Glomerular visceral epithelial cell (primary cell): ENCODE data around the gene INHA.
A peak's percentile ranks its signal among the peaks of the same experiment; 100 is the strongest.

Source experiments
- DNase-seq: peaks from one replicate; pipeline ENCODE4 v3.0.0-alpha.2; 2016; ENCODE audit errors: extremely low spot score

The INHA gene

DNA sequence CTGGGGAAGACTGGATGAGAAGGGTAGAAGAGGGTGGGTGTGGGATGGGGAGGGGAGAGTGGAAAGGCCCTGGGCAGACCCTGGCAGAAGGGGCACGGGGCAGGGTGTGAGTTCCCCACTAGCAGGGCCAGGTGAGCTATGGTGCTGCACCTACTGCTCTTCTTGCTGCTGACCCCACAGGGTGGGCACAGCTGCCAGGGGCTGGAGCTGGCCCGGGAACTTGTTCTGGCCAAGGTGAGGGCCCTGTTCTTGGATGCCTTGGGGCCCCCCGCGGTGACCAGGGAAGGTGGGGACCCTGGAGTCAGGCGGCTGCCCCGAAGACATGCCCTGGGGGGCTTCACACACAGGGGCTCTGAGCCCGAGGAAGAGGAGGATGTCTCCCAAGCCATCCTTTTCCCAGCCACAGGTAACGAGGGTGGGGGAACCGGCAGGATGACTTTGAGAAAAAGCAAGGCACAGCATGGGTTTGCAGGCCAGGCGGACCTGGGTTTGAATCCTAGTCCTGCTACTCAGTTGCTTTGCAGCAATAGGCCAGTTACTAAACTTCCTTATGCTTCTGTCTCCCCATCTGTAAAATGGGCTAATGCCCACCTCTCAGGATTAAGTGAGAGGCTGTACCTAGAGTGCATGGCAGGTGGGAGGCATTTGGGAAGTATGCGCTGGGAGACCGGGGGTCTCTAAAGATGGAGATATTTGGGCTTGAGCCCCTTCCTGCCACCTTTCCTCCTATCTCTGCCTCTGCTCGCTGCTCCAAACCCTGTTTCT is at the start of gene INHA:
INHA (plus strand) TSS at position 74 of the 765 bp plus-strand sequence; CDS start at position 139, 65 bp downstream.
- DNase-seq, result no peak

DNA sequence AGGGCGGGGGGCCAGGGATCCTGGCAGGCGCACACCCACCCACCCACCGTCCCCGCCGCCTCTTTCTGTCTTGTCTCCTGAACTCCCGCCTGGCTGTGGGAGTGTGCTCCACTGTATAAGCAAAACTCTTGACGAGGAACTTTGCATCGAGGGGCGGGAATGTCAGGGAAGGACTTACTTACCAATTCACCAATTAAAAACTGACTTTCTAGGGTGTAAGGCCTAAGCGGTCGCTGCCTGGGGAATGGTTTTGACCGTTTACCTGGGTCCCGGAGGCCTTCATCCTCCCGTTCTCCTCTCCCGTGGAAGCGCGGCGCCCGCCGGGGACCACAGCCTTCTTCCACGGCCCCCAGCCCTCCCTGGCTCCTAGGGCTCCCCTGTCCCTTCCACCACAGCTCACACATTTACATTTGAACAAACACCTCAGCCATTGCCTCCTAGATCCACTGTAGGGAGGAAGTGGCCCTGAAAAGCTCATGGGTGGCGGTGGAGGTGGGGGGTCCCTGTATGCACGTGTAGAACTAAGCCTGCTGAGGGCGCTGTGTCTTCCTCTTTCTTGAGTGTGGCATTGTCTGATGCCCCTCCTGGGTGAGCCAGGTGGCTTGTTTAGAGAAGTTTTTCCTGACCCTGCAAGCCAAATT is 49.0 kb upstream of the INHA start:
- DNase-seq, result no peak

DNA sequence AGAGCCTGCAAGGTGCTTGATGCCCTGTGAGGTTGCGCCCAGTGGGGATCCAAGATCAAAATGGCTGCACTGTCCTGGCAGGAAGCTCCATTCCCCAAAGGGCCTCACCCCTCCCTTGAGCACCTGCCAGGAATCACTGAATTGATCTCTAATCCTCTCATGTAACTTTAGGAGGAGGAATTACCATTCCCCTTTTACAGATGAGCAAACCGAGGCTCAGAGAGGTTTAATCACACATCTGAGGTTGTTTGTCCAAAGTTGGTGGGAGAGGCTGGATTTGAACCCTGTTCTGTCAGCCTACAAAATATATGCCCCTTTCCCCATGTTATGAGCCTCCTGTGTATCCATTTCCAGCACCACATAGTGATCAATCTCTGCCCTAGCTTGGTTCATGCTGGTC is 47.3 kb upstream of the INHA start:
- DNase-seq, result no peak

DNA sequence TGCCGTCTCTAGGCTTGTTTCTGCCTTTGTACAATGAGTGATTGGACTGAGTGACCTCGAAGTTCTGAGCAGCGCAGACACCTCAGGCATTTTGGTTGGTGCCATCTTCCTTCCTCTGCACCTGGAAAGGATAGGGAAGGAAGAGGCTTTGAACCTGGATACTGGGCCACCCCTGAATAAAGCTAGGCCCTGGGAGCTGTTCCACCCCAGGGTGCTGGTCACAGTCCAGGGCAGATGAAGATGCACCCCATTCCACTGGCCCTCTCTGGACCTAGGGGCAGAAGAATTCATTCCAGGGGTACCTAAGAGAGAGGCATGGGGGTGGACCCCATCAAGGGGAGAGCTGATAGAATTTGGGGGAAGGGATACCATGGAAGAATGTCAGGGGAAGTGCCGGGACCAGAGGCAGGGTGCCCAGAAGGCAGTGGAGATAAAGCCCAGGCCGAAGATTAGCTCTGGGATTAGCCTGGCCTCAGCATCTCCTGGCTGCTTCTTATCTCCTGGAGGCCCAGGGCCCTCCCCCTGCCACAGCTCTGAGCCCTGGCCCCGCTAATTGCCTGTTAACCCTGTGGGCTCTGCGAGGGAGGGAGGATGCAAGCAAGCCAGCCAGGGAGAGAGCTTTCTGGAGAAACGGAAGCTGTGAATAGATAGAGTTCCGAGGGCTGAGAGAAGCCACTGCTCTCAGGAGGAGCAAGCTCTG is 46.4 kb upstream of the INHA start:
- DNase-seq, result no peak

GRCh38 chr2:219526320-219527075 is 45.6 kb upstream of the INHA start:
- DNase-seq, result no peak

GRCh38 chr2:219527076-219527394 is 45.1 kb upstream of the INHA start:
- peak; percentile 28 for DNase-seq

DNA sequence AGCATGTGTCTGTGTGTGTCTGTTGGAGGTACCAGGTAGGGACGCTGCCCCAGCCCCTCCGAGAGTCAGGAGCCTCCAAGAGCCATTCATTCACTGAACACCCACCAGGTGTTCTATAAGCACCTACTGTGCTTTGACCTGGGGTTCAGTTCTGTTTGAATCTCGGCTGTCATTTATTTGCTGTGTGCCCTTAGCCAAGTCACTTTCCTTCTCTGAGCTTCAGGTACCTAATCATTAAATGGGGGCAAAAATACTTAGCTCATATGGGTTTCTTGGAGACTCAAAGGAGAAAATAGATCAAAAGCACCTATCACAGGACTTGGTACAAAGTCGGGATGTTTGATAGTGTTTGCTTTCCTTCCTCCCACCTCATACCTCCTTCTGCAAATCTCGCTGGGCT is 44.6 kb upstream of the INHA start:
- no peak for DNase-seq

DNA sequence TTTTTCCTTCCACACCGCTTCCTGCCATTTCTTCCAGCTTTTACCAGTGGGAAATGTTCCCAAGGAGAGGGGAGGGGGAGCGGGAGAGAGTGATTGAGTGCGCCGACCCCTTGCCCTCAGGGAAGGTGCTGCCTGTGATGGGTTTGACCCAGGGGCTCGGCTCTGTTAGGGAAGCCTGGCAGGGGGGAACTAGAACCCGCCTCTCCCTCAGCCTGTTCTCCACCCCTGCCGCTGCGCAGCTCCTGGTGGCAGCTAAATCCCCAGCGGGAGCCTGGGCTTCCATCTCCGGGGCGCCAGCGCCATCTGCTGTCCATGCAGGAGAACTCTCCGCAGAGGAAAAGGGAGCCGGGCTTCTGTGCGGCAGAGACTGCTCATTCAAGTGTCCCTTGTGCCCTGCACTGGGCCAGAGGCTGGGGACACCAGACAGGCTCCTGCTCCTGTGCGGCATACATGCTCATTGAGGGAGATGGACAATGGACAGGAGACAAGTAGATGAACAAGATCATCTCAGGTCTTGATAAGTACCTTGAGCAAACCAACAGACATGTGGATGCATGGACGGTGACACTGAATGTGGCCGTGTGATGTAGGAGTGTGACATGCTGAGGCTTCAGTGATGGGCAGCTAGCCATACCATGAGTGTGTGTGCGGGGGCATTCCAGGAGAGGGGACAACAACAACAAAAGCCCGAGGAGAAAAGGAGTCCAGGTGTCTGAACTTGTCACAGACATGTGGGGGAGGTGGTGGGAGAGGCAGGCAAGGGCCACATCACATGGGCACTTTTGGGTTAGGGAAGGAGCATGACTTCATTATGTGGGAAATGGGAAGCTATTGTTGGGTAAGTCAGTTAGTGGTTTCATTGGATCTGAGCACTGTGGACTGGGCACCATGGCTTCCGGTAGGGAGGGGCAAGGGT is 41.8 kb upstream of the INHA start:
- DNase-seq, result peak; percentile 85

GRCh38 chr2:219531639-219532377 is 40.3 kb upstream of the INHA start:
- no peak for DNase-seq

GRCh38 chr2:219532378-219532649 is 39.8 kb upstream of the INHA start:
- DNase-seq, result no peak

DNA sequence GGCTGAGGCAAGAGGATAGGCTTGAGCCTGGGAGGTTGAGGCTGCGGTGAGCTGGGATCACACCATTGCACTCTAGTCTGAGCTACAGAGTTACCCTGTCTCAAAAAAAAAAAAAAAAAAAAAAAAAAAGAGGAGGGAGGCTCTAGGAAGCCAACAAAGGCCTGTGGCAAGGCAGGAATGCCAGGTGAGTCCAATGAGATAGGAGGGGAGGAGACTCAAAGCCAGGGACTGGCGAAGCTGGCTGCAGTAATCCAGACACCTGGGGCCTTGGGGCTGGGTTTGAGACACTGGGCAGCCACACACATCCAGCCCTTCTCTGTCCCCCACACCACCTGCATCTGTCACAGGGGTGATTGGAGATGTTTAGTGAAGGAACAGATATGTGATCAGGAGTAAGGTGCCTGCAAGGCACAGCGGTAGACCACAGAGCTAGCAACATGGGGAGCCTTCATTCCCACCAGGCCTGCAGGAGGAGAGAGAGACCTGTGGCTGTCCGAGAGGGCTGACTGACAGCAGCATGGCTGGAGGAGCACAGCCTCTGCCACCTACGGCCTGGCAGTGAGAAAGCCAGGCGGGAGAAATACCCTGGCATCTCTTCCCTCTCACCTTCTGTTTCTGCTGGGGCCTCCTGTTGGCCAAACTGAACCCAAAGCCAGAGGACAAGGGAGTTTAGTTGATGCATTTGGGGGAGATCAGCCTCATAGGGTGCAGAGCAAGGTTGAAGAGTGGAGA is 38.0 kb upstream of the INHA start:
- DNase-seq, result no peak

GRCh38 chr2:219536425-219536824 is 35.7 kb upstream of the INHA start:
- no peak for DNase-seq

DNA sequence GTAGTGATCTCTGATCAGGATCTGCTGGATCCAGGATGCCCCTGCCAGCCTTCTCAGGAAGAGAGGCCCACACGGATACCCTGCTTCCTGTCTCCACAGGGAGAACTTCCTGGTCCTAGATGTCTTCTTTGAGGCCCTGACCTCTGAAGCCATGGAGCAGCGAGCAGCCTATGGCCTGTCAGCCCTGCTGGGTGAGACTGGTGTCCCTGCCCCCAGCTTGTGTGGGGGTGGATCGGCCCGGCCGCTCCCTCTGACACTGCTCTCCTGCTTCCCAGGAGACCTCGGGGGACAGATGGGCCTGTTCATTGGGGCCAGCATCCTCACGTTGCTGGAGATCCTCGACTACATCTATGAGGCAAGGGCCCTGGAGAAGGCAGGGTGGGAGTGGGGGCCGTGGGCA is 35.1 kb upstream of the INHA start:
- DNase-seq, result no peak

DNA sequence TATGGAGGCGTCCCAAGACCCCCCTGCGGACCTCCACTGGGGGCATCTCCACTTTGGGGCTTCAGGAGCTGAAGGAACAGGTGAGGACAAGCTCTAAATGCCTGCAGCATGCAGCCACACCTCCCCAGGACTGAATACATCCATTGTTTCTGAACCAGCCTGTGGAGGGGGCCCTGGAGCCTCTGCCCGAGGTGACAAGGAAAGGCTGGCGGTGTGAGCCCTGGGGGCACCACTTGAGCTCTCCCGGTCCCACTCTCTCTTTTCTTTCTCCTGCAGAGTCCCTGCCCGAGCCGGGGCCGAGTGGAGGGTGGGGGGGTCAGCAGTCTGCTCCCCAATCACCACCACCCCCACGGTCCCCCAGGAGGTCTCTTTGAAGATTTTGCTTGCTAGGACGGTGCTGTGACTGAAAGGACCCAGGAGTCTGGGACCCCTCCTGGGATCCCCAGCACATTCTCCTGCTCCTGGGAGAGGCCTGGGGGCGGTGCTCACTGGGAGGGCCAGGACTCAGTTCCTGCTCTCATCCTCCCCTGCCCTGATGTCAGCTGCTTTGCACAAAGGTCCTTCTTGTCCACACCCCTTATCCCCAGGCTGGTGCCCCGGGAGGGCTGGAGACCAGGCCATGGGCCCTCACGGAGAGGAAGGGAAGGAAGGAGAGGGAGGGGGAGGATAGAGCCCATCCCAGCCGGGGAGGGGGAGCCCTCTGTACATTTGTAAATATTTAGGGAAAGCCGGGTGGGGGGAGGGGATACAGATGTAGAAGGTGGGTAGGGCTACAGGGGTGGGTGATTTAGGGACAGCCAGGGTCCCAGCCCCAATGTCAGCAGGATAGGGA is 34.2 kb upstream of the INHA start:
- no peak for DNase-seq

DNA sequence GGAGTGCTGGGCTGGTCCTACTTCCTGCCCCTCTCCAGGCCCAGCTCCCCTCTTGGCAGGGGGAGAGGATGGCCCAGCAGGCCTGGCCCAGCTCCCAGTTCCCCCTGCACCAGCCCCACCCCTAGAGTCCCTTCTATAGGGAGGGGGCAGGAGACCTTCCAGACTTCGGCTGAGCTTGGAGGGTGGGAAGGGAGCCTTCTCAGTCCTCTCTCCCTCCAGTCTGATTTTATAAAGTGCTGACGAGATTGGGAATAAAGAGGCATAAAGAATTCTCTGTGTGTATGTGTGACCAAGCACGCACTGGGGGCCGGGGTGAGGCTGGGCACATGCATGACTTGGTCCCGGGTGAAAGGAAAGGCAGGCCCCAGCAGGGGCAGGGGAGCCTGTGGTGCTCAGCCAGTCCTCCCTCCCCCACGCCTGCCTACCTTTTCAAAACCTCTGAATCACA is 33.6 kb upstream of the INHA start:
- peak; percentile 24 for DNase-seq

- DNase-seq, result no peak
Measured at GRCh38 chr2:219538956-219539788, 32.9 kb upstream of the INHA start.

DNA sequence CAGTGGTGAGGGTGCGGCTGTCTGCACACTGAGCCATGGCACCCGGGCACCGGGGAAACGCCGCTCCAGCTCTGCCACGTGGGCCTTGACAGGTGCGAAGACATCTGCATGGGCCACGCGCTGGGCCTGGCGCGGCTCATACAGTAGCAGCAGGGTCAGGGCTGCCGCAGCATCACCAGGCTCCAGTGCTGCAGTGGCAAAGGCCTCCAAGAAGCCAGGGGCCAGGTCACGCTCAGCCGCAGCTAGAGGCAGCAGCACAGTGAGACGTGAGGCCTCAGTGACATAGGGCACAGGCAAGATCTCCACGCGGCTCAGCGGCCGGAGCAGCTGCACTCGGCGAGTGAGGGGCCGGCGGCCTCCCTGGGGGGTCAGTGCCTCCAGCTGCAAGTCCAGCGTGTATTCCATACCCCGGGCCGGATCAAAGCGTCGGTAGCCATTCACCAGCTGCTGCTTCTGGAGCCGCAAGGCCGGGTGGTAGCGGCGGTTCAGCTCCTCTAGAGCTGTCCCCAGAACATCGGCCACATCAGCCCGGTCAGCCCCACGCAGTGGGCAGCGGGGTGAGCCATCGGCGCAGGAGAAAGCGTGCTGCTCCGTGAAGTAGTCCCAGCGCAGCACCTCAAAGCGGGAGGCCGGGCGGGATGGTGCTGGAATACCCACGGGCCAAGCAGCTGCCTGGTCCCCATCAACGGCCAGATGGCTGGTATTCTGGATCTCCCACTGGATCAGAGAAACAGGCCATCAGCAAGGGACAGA is 32.0 kb upstream of the INHA start:
- no peak for DNase-seq
